Activated B cell treated with CpG ODN at 0.5 μM for 24 hours (primary cell): ENCODE measurements around the gene CAMK2D. TPM values are rescaled to one million over a fixed set of nuclear protein-coding genes. Genes with fewer than 3 reads are reported as not detected.

Experiments used
- ATAC-seq: fragments of 200-7000 bp; cut with Tn5 transposase; one replicate; pipeline ENCODE4 v1.10.0; 2021; ENCODE audit warnings: low read depth, mild to moderate bottlenecking, moderate library complexity
- CTCF ChIA-PET: fragments of 350-600 bp; sonication (Branson Sonifier 250); formaldehyde crosslinking; loops from one replicate; lab custom pipeline; 2021; ENCODE audit warnings: antibody characterized with exemption; lab: Charles Lee
- POLR2A ChIA-PET: fragments of 350-600 bp; sonication (Branson Sonifier 250); formaldehyde crosslinking; loops from one replicate; lab custom pipeline; 2021; ENCODE audit warnings: antibody characterized with exemption; lab: Charles Lee
- DNase-seq: peaks from one replicate; pipeline ENCODE4 v3.0.0; 2022
- H3K27ac Mint-ChIP-seq: one replicate; pipeline ENCODE4 v1.8.0; 2020; ENCODE audit warnings: mixed read lengths
- H3K27me3 Mint-ChIP-seq: one replicate; pipeline ENCODE4 v1.8.0; 2021; ENCODE audit warnings: mixed read lengths
- H3K36me3 Mint-ChIP-seq: one replicate; pipeline ENCODE4 v1.8.0; 2021; ENCODE audit warnings: low read depth, mixed read lengths
- H3K4me1 Mint-ChIP-seq: one replicate; pipeline ENCODE4 v1.8.0; 2021; ENCODE audit warnings: mixed read lengths
- H3K4me3 Mint-ChIP-seq: one replicate; pipeline ENCODE4 v1.8.0; 2020; ENCODE audit warnings: mild to moderate bottlenecking, mixed read lengths
- H3K9me3 Mint-ChIP-seq: one replicate; pipeline ENCODE4 v1.8.0; 2020; ENCODE audit warnings: mixed read lengths
- intact Hi-C: fragments of 100-400 bp; cut with micrococcal nuclease; formaldehyde crosslinking; loops from one replicate; pipeline ENCODE4 v1.15.1; 2024
- total RNA-seq: library from RNA; stranded (reverse); gene quantifications from 2 replicates; pipeline ENCODE4 v1.2.3, GENCODE V29; 2022
- TF ChIP-seq, protein P1 (sequence below): fragments of 200-600 bp; IDR thresholded peaks from one replicate; pipeline ENCODE4 v1.8.0; 2022; ENCODE audit warnings: antibody characterized with exemption, mild to moderate bottlenecking

The CAMK2D gene
- total RNA-seq, 1 donor from 2014 or later, result 72.9 TPM

- H3K36me3 Mint-ChIP-seq, result peaks cover 47% of the 10 kb centered on the region
- H3K27ac Mint-ChIP-seq, result peak overlapping the region; percentile 90
- H3K9me3 Mint-ChIP-seq, result no peaks in the 10 kb centered on the region
- ATAC-seq, result peak; percentile 85
- H3K4me1 Mint-ChIP-seq, result peaks cover 85% of the 10 kb centered on the region
- peak overlapping the region; percentile 46 for H3K4me3 Mint-ChIP-seq
- ChIA-PET CTCF (no interaction called here), POLR2A (interaction anchor here (0.6 to 2.0 kb wide), 7 partner anchors 11 to 167 kb away, joined by 3 to 7 read pairs (median 3); no protein-coding TSS in a partner anchor)
- DNase-seq, result no peak
- intact Hi-C loops, result loop anchor here (1.0 to 2.0 kb wide), 6 partner anchors 8 to 46 kb away; no protein-coding TSS in a partner anchor
- TF ChIP-seq, protein P1, sequence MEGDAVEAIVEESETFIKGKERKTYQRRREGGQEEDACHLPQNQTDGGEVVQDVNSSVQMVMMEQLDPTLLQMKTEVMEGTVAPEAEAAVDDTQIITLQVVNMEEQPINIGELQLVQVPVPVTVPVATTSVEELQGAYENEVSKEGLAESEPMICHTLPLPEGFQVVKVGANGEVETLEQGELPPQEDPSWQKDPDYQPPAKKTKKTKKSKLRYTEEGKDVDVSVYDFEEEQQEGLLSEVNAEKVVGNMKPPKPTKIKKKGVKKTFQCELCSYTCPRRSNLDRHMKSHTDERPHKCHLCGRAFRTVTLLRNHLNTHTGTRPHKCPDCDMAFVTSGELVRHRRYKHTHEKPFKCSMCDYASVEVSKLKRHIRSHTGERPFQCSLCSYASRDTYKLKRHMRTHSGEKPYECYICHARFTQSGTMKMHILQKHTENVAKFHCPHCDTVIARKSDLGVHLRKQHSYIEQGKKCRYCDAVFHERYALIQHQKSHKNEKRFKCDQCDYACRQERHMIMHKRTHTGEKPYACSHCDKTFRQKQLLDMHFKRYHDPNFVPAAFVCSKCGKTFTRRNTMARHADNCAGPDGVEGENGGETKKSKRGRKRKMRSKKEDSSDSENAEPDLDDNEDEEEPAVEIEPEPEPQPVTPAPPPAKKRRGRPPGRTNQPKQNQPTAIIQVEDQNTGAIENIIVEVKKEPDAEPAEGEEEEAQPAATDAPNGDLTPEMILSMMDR, result no peak
- no peaks in the 10 kb centered on the region for H3K27me3 Mint-ChIP-seq
Observed at GRCh38 chr4:113593400-113594230, 167.9 kb downstream of the CAMK2D start.

GRCh38 chr4:113591982-113592381 lies 169.6 kb downstream of the CAMK2D start:
- ChIA-PET CTCF (interaction anchor here (0.7 to 1.1 kb wide), 2 partner anchors 41 to 44 kb away, joined by 3 to 8 read pairs; no protein-coding TSS in a partner anchor), POLR2A (interaction anchor here (0.6 to 0.8 kb wide), 3 partner anchors 10 to 44 kb away, joined by 3 to 5 read pairs (median 4); no protein-coding TSS in a partner anchor)
- peaks cover 77% of the 10 kb centered on the region for H3K4me1 Mint-ChIP-seq
- ATAC-seq (no peak), DNase-seq (no peak)
- TF ChIP-seq, protein P1, result no peak
- no peaks in the 10 kb centered on the region for H3K9me3 Mint-ChIP-seq
- H3K36me3 Mint-ChIP-seq, result peaks cover 31% of the 10 kb centered on the region
- H3K4me3 Mint-ChIP-seq, result no peak overlapping the region
- intact Hi-C loops, result loop anchor here (2.0 kb wide), 2 partner anchors 17 to 27 kb away; no protein-coding TSS in a partner anchor
- no peaks in the 10 kb centered on the region for H3K27me3 Mint-ChIP-seq
- H3K27ac Mint-ChIP-seq, result peak overlapping the region; percentile 74

GRCh38 chr4:113588895-113589668 lies 172.5 kb downstream of the CAMK2D start:
- DNase-seq (no peak), ATAC-seq (peak; percentile 67)
- intact Hi-C loops, result loop anchor here (1.0 kb wide), 1 partner anchor 15 kb away; no protein-coding TSS in a partner anchor
- Mint-ChIP-seq H3K4me1 (peaks cover 77% of the 10 kb centered on the region), H3K27me3 (no peaks in the 10 kb centered on the region), H3K4me3 (no peak overlapping the region), H3K9me3 (no peaks in the 10 kb centered on the region), H3K36me3 (peaks cover 20% of the 10 kb centered on the region), H3K27ac (peak overlapping the region; percentile 9)
- TF ChIP-seq, protein P1, result no peak
- POLR2A ChIA-PET, result interaction anchor here (0.5 to 1.3 kb wide), 3 partner anchors 9 to 172 kb away, joined by 3 to 4 read pairs (median 4); no protein-coding TSS in a partner anchor
- CTCF ChIA-PET, result interaction anchor here (1.2 kb wide), 1 partner anchor 13 kb away, joined by 4 read pairs; no protein-coding TSS in a partner anchor

DNA sequence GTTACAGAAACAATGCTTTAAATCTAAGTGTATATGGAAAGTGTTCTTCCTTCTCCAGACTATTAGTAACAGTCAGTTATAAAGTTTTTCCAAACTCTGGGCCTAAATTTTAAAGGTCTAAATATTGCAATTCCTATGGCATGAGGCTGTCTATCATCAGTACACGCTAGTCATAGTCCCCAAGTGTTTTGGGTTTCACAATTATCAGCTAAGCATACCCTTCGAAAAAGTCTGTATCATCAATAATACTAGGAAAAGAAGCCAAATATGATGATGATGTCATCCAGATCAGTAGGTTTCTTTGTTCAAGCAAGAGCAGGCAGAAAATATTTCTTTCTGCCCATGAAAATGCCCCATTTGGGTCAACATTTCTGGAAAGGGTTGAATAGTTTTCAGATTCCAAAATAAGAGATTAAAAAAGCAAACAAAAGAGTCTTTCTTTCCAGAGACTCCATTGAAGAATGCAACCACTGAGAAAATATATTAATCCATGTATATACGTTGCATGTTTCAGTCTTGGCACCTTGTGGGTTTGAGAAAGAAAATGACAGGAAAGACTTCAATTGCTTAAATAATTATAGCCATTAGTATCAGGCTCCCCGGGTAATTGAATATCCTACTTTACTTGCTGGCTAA lies 173.8 kb downstream of the CAMK2D start:
- TF ChIP-seq, protein P1, result no peak
- no peaks in the 10 kb centered on the region for H3K9me3 Mint-ChIP-seq
- no peak overlapping the region for H3K27ac Mint-ChIP-seq
- no peak for ATAC-seq
- peaks cover 71% of the 10 kb centered on the region for H3K4me1 Mint-ChIP-seq
- no peak for DNase-seq
- ChIA-PET POLR2A (interaction anchor here (1.8 kb wide), 1 partner anchor 12 kb away, joined by 5 read pairs; no protein-coding TSS in a partner anchor), CTCF (no interaction called here)
- no peaks in the 10 kb centered on the region for H3K27me3 Mint-ChIP-seq
- peaks cover 17% of the 10 kb centered on the region for H3K36me3 Mint-ChIP-seq
- intact Hi-C loops, result no loop called here
- H3K4me3 Mint-ChIP-seq, result no peak overlapping the region
